Measurements from ENCODE around the gene IMP4. TPM values are rescaled to one million over a fixed set of nuclear protein-coding genes. Genes with fewer than 3 reads are reported as not detected.

IMP4 gene
- total and polyA plus RNA-seq, 2 of the 8 experiments (the other 6 are each of a cell fraction or from before 2014, with no cell fraction given), result 96.8 to 194 TPM

DNA sequence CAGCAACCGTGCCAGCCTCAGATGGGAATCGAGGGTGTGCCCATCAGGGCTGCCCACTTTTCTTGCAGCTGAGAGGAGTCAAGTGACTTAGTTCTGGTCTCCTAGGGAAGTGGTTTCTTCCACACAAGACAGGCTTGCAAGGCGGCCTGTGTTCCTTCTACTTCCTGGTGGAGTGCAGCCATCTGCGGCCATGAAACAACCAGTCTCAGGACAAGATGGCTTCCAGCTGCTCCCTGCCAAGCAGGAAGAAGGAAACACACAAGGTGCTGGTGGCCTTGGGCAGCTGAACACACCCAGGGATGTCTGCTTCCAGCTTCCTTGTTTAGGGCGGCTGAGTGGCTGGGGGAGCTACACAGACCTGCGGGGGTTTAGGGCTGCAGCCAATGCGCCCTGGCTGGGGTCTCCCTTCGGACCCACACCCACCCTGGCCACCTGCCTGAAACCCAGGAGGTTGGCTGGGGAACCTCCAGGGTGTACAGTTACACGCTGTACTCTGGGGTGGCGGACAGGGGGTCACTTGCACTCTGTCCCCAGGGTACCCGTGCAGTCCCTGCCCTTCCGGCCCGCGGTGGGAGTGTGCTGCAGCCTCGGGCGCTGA lies 47.9 kb downstream of the IMP4 start:
- H2AK5ac ChIP-seq (ENCODE audit: low read depth, low read length), result no peak overlapping the region
- no peak overlapping the region for H3K4ac ChIP-seq (replicated peaks; ENCODE audit: insufficient read length, low read depth, low read length)
- H3K4me2 ChIP-seq (ENCODE audit: insufficient read depth in 1 of 2, low read depth in 2 of 2, low read length in 2 of 2), result peak overlapping the region; percentile 77 to 88; a peak in 3 of 4 replicates
- H4K91ac ChIP-seq (replicated peaks; ENCODE audit: insufficient read length, low read length), result no peak overlapping the region
- no peak overlapping the region for H2AFZ ChIP-seq (ENCODE audit: low read length)
- H3K56ac ChIP-seq (replicated peaks; ENCODE audit: insufficient read length, low read depth, low read length), result no peak overlapping the region
- H2BK15ac ChIP-seq (ENCODE audit: low read length), result no peak overlapping the region
- H3K79me2 ChIP-seq (ENCODE audit: control insufficient read depth in 1 of 2, insufficient read depth in 2 of 2, low read length in 2 of 2), result no peaks in the 10 kb centered on the region
- H3K23ac ChIP-seq (ENCODE audit: insufficient read length), result no peak overlapping the region
- WGBS, 2 experiments (ENCODE audit: extremely low coverage in 1 of 2, insufficient coverage in 1 of 2, insufficient read length in 1 of 2, insufficient replicate concordance in 2 of 2, low coverage in 1 of 2, low lambda C conversion rate in 2 of 2, missing lambda C conversion rate in 1 of 2), result 71% methylated on average over 13 of the region's 16 CpGs; no CpG with 5 or more reads in 1 of the 2 experiments
- DNase-seq (ENCODE audit: low read depth in 1 of 2, low spot score in 2 of 2), result no peak
- H3K4me1 ChIP-seq (replicated peaks in 1 of 4; ENCODE audit: control insufficient read depth in 3 of 4, insufficient read depth in 4 of 4, low read length in 3 of 4), result peaks cover 0 to 10% (median 3%) of the 10 kb centered on the region in 4 experiments; a peak in 5 of 7 replicates
- no peak overlapping the region for H2BK5ac ChIP-seq (ENCODE audit: low read depth, low read length)
- no peak overlapping the region for H3K18ac ChIP-seq (ENCODE audit: extremely low read depth, low read length)
- no peak for FAIRE-seq
- H3K14ac ChIP-seq (ENCODE audit: insufficient read length), result no peak overlapping the region
- H4K20me1 ChIP-seq (replicated peaks in 1 of 2; ENCODE audit: control insufficient read depth in 1 of 2, insufficient read depth in 2 of 2, low read length in 2 of 2), result peaks cover 0 to 1% of the 10 kb centered on the region in 2 experiments
- H3K36me3 ChIP-seq (ENCODE audit: control insufficient read depth in 2 of 4, insufficient read depth in 4 of 4, low read length in 3 of 4), result no peaks in the 10 kb centered on the region
- no peak overlapping the region for H3K27ac ChIP-seq (ENCODE audit: low read depth, low read length)
- peaks cover 6% of the 10 kb centered on the region; the same call in 1 of the 2 replicates for H3K23me2 ChIP-seq (ENCODE audit: low read depth, low read length)
- no peak overlapping the region for H2BK120ac ChIP-seq (replicated peaks; ENCODE audit: low read depth, low read length)
- no peak overlapping the region for H2BK20ac ChIP-seq (ENCODE audit: low read length)
- ChIA-PET CTCF (ENCODE audit: partially characterized antibody) (interaction anchor here (4.8 to 5.2 kb wide), 2 partner anchors 12 to 17 kb away, joined by 27 to 34 read pairs; no protein-coding TSS in a partner anchor), POLR2A (ENCODE audit: partially characterized antibody) (interaction anchor here (1.4 kb wide), 1 partner anchor 18 kb away, joined by 5 read pairs; no protein-coding TSS in a partner anchor)
- no peaks in the 10 kb centered on the region for H3K9me3 ChIP-seq (ENCODE audit: insufficient read depth in 2 of 2, low read depth in 1 of 2, low read length in 1 of 2)
- no peaks in the 10 kb centered on the region for H3K79me1 ChIP-seq (ENCODE audit: low read depth, low read length)
- H3K9ac ChIP-seq (replicated peaks in 1 of 4; ENCODE audit: extremely low read depth in 1 of 4, low read depth in 3 of 4, low read length in 3 of 4), result no peak overlapping the region
- peaks cover 0 to 14% (median 8%) of the 10 kb centered on the region in 4 experiments; a peak in 4 of 7 replicates for H3K27me3 ChIP-seq (replicated peaks in 1 of 4; ENCODE audit: control insufficient read depth in 3 of 4, extremely low read depth in 1 of 4, insufficient read depth in 3 of 4, low read length in 3 of 4)
- H3K4me3 ChIP-seq (ENCODE audit: extremely low read depth in 1 of 4, insufficient read depth in 2 of 4, low read depth in 3 of 4, low read length in 4 of 4), result peak overlapping the region in 3 of 4 experiments; percentile 66 to 76 (median 73); a peak in 4 of 8 replicates
- H2BK12ac ChIP-seq (ENCODE audit: low read depth, low read length), result 0 out of 2 replicates have a peak overlapping the region, but pooled peaks have one; percentile 9
- no peak overlapping the region for H4K5ac ChIP-seq (ENCODE audit: insufficient read length, low read depth, low read length)
- H4K8ac ChIP-seq (ENCODE audit: extremely low read depth, insufficient read depth, low read length), result peak overlapping the region; percentile 35; the same call in 1 of the 2 replicates
- TF ChIP-seq YY1 (IDR thresholded peaks at IDR 0.05; ENCODE audit: low read depth, low read length) (no peak), CREB1 (IDR thresholded peaks at IDR 0.05) (no peak), ZNF274 (IDR thresholded peaks at IDR 0.05; ENCODE audit: borderline replicate concordance, extremely low read depth, low read length) (no peak), PHF8 (conservative IDR thresholded peaks at IDR 0.05; ENCODE audit: low read depth, low read length) (no peak), EGR1 (IDR thresholded peaks at IDR 0.05; ENCODE audit: borderline replicate concordance, low read depth, low read length) (no peak), RXRA (IDR thresholded peaks at IDR 0.05; ENCODE audit: insufficient read depth, low read depth, low read length) (no peak), SIRT6 (IDR thresholded peaks at IDR 0.05; ENCODE audit: low read length) (no peak), CHD1 (IDR thresholded peaks at IDR 0.05; ENCODE audit: low read depth, low read length) (no peak), SP4 (IDR thresholded peaks at IDR 0.05; ENCODE audit: low read length) (no peak), TCF12 (IDR thresholded peaks at IDR 0.05; ENCODE audit: low read depth, low read length) (no peak), BCL11A (IDR thresholded peaks at IDR 0.05; ENCODE audit: low read depth in 2 of 2, low read length in 2 of 2) (no peak)
- TF ChIP-seq, protein P1, sequence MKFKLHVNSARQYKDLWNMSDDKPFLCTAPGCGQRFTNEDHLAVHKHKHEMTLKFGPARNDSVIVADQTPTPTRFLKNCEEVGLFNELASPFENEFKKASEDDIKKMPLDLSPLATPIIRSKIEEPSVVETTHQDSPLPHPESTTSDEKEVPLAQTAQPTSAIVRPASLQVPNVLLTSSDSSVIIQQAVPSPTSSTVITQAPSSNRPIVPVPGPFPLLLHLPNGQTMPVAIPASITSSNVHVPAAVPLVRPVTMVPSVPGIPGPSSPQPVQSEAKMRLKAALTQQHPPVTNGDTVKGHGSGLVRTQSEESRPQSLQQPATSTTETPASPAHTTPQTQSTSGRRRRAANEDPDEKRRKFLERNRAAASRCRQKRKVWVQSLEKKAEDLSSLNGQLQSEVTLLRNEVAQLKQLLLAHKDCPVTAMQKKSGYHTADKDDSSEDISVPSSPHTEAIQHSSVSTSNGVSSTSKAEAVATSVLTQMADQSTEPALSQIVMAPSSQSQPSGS (IDR thresholded peaks at IDR 0.05; ENCODE audit: low read length), result no peak

All from H1 (cell line).